Calu3 (cell line): ENCODE data around the gene CFAP99. TPM values are rescaled to one million over a fixed set of nuclear protein-coding genes. Genes with fewer than 3 reads are reported as not detected.

ENCODE experiments used
- BruUV-seq: library from RNA; stranded (reverse); fragments of 400-500 nt; replicated peaks from 2 replicates; lab custom pipeline; 2021; lab: Mats Ljungman, UMichigan
- CTCF ChIA-PET: fragments of 300-600 bp; sonication (Branson Sonifier 250); formaldehyde crosslinking; loops from one replicate; lab custom pipeline; 2022; ENCODE audit warnings: antibody characterized with exemption; lab: Charles Lee
- DNase-seq: peaks from one replicate; pipeline ENCODE4 v3.0.0; 2022
- H3K27ac Mint-ChIP-seq: one replicate; pipeline ENCODE4 v1.8.0; 2022; ENCODE audit warnings: mixed read lengths; ENCODE audit not compliant: unreplicated experiment
- H3K27me3 Mint-ChIP-seq: one replicate; pipeline ENCODE4 v1.8.0; 2022; ENCODE audit warnings: mixed read lengths; ENCODE audit not compliant: unreplicated experiment
- H3K36me3 Mint-ChIP-seq: one replicate; pipeline ENCODE4 v1.8.0; 2022; ENCODE audit warnings: mild to moderate bottlenecking, moderate library complexity, mixed read lengths; ENCODE audit not compliant: insufficient read depth, unreplicated experiment
- H3K4me1 Mint-ChIP-seq: one replicate; pipeline ENCODE4 v1.8.0; 2022; ENCODE audit warnings: mild to moderate bottlenecking, low read depth, mixed read lengths; ENCODE audit not compliant: unreplicated experiment
- H3K4me3 Mint-ChIP-seq: one replicate; pipeline ENCODE4 v1.8.0; 2022; ENCODE audit warnings: mild to moderate bottlenecking, low read depth, moderate library complexity, mixed read lengths; ENCODE audit not compliant: unreplicated experiment
- H3K9me3 Mint-ChIP-seq: one replicate; pipeline ENCODE4 v1.8.0; 2022; ENCODE audit warnings: low read depth, mixed read lengths; ENCODE audit not compliant: unreplicated experiment
- CTCF ChIP-seq: fragments of 200-600 bp; IDR thresholded peaks from one replicate; pipeline ENCODE4 v1.8.0; 2022; ENCODE audit warnings: antibody characterized with exemption; ENCODE audit not compliant: unreplicated experiment
- intact Hi-C: fragments of 100-400 bp; cut with micrococcal nuclease; formaldehyde crosslinking; loops from one replicate; pipeline ENCODE4 v1.10.0; 2022; ENCODE audit not compliant: unreplicated experiment
- total RNA-seq: library from RNA; stranded (reverse); gene quantifications from 2 replicates; pipeline ENCODE4 v1.2.3, GENCODE V29; 2022

Gene CFAP99
- total RNA-seq, 1 experiment from 2014 or later: not detected

GRCh38 chr4:2500547-2500946 is 81.8 kb downstream of the CFAP99 start:
- H3K36me3 Mint-ChIP-seq: peaks cover 18% of the 10 kb centered on the region
- intact Hi-C loops: no loop called here
- CTCF ChIA-PET: no interaction called here

GRCh38 chr4:2501034-2501594 is 82.4 kb downstream of the CFAP99 start:
- Mint-ChIP-seq H3K4me1 (no peaks in the 10 kb centered on the region), H3K27me3 (no peaks in the 10 kb centered on the region), H3K27ac (no peak overlapping the region), H3K4me3 (no peak overlapping the region), H3K36me3 (peaks cover 18% of the 10 kb centered on the region), H3K9me3 (no peaks in the 10 kb centered on the region)
- CTCF ChIA-PET: no interaction called here
- no TSS peak for BruUV-seq
- no peak for TF ChIP-seq CTCF
- DNase-seq: no peak
- intact Hi-C loops: no loop called here

More at GRCh38 chr4:2500547-2500946, 81.8 kb downstream of the CFAP99 start:
- Mint-ChIP-seq H3K4me1 (no peaks in the 10 kb centered on the region), H3K27ac (no peak overlapping the region), H3K27me3 (no peaks in the 10 kb centered on the region), H3K9me3 (no peaks in the 10 kb centered on the region), H3K4me3 (no peak overlapping the region)
- no peak for DNase-seq
- no peak for TF ChIP-seq CTCF
- no TSS peak for BruUV-seq

GRCh38 chr4:2503809-2504208 is 85.1 kb downstream of the CFAP99 start:
- peaks cover 24% of the 10 kb centered on the region for H3K36me3 Mint-ChIP-seq
- no peaks in the 10 kb centered on the region for H3K27me3 Mint-ChIP-seq
- no peaks in the 10 kb centered on the region for H3K4me1 Mint-ChIP-seq
- no peak overlapping the region for H3K27ac Mint-ChIP-seq
- intact Hi-C loops: no loop called here
- no peaks in the 10 kb centered on the region for H3K9me3 Mint-ChIP-seq
- no peak for TF ChIP-seq CTCF
- CTCF ChIA-PET: interaction anchor here (0.7 kb wide), 1 partner anchor 67 kb away, joined by 4 read pairs; no protein-coding TSS in a partner anchor
- no peak for DNase-seq
- no peak overlapping the region for H3K4me3 Mint-ChIP-seq
- no TSS peak for BruUV-seq

- intact Hi-C loops: no loop called here
- TF ChIP-seq CTCF: no peak
- H3K4me3 Mint-ChIP-seq: no peak overlapping the region
- no peak overlapping the region for H3K27ac Mint-ChIP-seq
- H3K9me3 Mint-ChIP-seq: no peaks in the 10 kb centered on the region
- peaks cover 27% of the 10 kb centered on the region for H3K36me3 Mint-ChIP-seq
- no TSS peak for BruUV-seq
- H3K27me3 Mint-ChIP-seq: no peaks in the 10 kb centered on the region
- no peaks in the 10 kb centered on the region for H3K4me1 Mint-ChIP-seq
- CTCF ChIA-PET: no interaction called here
- no peak for DNase-seq
These were observed 88.5 kb downstream of the CFAP99 start for GRCh38 chr4:2507259-2507658.
